Activated B cell treated with CpG ODN at 0.5 μM for 24 hours (primary cell): ENCODE measurements around the gene FLACC1. TPM values are rescaled to one million over a fixed set of nuclear protein-coding genes. Genes with fewer than 3 reads are reported as not detected.

Experiments used
- ATAC-seq: fragments of 200-7000 bp; cut with Tn5 transposase; one replicate; pipeline ENCODE4 v1.10.0; 2021; ENCODE audit warnings: low read depth, mild to moderate bottlenecking, moderate library complexity
- CTCF ChIA-PET: fragments of 350-600 bp; sonication (Branson Sonifier 250); formaldehyde crosslinking; loops from one replicate; lab custom pipeline; 2021; ENCODE audit warnings: antibody characterized with exemption; lab: Charles Lee
- POLR2A ChIA-PET: fragments of 350-600 bp; sonication (Branson Sonifier 250); formaldehyde crosslinking; loops from one replicate; lab custom pipeline; 2021; ENCODE audit warnings: antibody characterized with exemption; lab: Charles Lee
- DNase-seq: peaks from one replicate; pipeline ENCODE4 v3.0.0; 2022
- H3K27ac Mint-ChIP-seq: one replicate; pipeline ENCODE4 v1.8.0; 2020; ENCODE audit warnings: mixed read lengths
- H3K27me3 Mint-ChIP-seq: one replicate; pipeline ENCODE4 v1.8.0; 2021; ENCODE audit warnings: mixed read lengths
- H3K36me3 Mint-ChIP-seq: one replicate; pipeline ENCODE4 v1.8.0; 2021; ENCODE audit warnings: low read depth, mixed read lengths
- H3K4me1 Mint-ChIP-seq: one replicate; pipeline ENCODE4 v1.8.0; 2021; ENCODE audit warnings: mixed read lengths
- H3K4me3 Mint-ChIP-seq: one replicate; pipeline ENCODE4 v1.8.0; 2020; ENCODE audit warnings: mild to moderate bottlenecking, mixed read lengths
- H3K9me3 Mint-ChIP-seq: one replicate; pipeline ENCODE4 v1.8.0; 2020; ENCODE audit warnings: mixed read lengths
- intact Hi-C: fragments of 100-400 bp; cut with micrococcal nuclease; formaldehyde crosslinking; loops from one replicate; pipeline ENCODE4 v1.15.1; 2024
- total RNA-seq: library from RNA; stranded (reverse); gene quantifications from 2 replicates; pipeline ENCODE4 v1.2.3, GENCODE V29; 2022
- TF ChIP-seq, protein P1 (sequence below): fragments of 200-600 bp; IDR thresholded peaks from one replicate; pipeline ENCODE4 v1.8.0; 2022; ENCODE audit warnings: antibody characterized with exemption, mild to moderate bottlenecking

FLACC1 gene
- total RNA-seq, 1 donor from 2014 or later, result 4.6 TPM

DNA sequence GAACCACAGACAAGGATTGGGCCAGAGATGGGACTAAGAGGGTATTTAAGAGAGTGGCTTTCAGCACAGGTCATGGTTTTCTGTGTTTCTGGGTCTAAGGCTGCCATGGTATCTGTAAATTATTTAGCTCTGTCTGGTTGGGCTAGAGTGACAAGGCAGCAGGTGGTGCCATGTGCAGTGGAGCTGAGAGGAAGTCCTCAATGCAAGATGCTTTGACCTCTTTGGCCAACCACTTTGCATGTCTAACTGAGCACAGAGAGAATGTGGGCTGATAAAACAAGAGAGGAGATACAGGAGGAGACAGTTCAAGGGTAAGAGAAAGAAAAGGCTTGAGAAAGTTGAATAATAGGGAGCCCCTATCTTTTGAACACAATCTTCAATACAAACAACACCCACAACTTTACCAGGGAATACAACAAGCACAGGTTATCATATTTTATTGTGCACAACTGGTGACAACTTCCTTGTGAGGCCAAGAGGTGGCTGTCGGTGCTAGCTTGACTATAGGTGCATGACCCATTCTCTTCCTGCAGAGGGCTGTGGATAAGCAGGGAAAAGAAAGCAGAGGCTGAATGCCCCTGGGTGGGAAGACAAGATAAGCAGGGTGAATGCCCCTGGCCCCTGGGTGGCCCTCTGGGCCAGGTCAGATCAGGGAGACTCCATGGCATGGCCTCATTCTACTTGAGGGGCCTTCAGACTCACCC is 12.3 kb downstream of the FLACC1 start:
- Mint-ChIP-seq H3K27ac (peak overlapping the region; percentile 1), H3K27me3 (no peaks in the 10 kb centered on the region), H3K4me1 (peaks cover 8% of the 10 kb centered on the region), H3K9me3 (no peaks in the 10 kb centered on the region), H3K36me3 (peaks cover 17% of the 10 kb centered on the region), H3K4me3 (no peak overlapping the region)
- TF ChIP-seq, protein P1, sequence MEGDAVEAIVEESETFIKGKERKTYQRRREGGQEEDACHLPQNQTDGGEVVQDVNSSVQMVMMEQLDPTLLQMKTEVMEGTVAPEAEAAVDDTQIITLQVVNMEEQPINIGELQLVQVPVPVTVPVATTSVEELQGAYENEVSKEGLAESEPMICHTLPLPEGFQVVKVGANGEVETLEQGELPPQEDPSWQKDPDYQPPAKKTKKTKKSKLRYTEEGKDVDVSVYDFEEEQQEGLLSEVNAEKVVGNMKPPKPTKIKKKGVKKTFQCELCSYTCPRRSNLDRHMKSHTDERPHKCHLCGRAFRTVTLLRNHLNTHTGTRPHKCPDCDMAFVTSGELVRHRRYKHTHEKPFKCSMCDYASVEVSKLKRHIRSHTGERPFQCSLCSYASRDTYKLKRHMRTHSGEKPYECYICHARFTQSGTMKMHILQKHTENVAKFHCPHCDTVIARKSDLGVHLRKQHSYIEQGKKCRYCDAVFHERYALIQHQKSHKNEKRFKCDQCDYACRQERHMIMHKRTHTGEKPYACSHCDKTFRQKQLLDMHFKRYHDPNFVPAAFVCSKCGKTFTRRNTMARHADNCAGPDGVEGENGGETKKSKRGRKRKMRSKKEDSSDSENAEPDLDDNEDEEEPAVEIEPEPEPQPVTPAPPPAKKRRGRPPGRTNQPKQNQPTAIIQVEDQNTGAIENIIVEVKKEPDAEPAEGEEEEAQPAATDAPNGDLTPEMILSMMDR, result no peak
- CTCF ChIA-PET, result interaction anchor here (1.2 kb wide), 1 partner anchor 113 kb away, joined by 3 read pairs; no protein-coding TSS in a partner anchor
- POLR2A ChIA-PET, result no interaction called here
- DNase-seq (no peak), ATAC-seq (peak; percentile 50)
- intact Hi-C loops, result no loop called here

DNA sequence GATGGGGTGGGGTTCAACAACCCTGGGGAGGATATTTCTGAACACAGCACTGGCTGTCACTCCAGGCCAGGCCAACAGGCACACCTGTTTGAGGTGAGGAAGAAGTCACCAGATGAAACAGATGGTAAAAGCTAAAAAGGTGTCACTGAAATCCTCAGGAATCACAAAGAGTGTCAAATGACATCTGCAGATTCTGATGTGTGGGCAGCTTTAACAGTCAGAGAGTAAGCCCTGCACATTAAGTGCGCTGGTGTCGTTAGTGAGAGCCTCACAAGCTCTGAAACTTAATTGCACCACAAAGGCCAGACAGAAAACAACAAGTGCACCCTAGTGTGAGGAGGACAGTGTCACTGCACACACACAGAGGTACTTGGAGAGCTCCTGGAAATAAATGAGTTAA is 13.6 kb downstream of the FLACC1 start:
- peaks cover 17% of the 10 kb centered on the region for H3K36me3 Mint-ChIP-seq
- H3K9me3 Mint-ChIP-seq, result no peaks in the 10 kb centered on the region
- CTCF ChIA-PET, result no interaction called here
- no peak for DNase-seq
- intact Hi-C loops, result no loop called here
- H3K27ac Mint-ChIP-seq, result no peak overlapping the region
- POLR2A ChIA-PET, result interaction anchor here (0.6 kb wide), 1 partner anchor 101 kb away, joined by 4 read pairs; no protein-coding TSS in a partner anchor
- H3K4me3 Mint-ChIP-seq, result no peak overlapping the region
- ATAC-seq, result no peak
- peaks cover 8% of the 10 kb centered on the region for H3K4me1 Mint-ChIP-seq
- TF ChIP-seq, protein P1, result no peak
- H3K27me3 Mint-ChIP-seq, result no peaks in the 10 kb centered on the region

DNA sequence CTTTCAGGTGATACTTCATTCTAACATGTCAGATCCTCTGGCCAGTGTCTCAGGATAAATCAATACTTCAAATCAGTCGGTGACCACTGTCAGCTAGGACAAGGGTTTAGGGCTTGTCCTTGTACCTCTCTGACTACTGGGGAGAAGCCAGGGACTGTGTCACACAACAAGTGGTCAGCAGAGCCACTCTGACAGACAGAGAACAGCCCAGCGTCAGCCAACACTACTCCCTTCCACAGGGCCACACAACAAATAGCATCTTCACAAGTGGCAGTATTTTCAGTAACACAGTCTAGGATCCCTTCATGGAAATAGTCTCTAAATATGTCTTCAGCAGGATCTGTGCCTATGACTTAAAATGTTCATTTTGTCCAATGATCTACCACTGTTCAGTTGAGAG is 14.2 kb downstream of the FLACC1 start:
- H3K9me3 Mint-ChIP-seq, result no peaks in the 10 kb centered on the region
- ChIA-PET POLR2A (no interaction called here), CTCF (no interaction called here)
- intact Hi-C loops, result no loop called here
- H3K27ac Mint-ChIP-seq, result no peak overlapping the region
- peaks cover 17% of the 10 kb centered on the region for H3K36me3 Mint-ChIP-seq
- no peak for ATAC-seq
- no peaks in the 10 kb centered on the region for H3K27me3 Mint-ChIP-seq
- H3K4me1 Mint-ChIP-seq, result peaks cover 8% of the 10 kb centered on the region
- H3K4me3 Mint-ChIP-seq, result no peak overlapping the region
- TF ChIP-seq, protein P1, result no peak
- DNase-seq, result no peak

DNA sequence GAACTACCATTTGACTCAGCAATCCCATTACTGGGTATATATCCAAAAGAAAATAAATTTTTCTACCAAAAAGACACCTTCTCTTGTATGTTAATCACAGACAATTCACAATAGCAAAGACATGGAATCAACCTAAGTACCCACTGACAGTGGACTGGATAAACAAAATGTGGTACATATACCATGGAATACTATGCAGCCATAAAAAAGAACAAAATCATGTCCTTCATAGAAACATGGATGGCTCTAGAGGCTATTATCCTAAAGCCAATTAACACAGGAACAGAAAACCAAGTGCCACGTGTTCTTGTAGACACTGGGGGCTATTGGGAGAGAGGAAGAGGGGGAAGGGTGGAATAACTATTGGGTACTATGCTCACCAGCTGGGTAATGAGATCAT is 27.7 kb downstream of the FLACC1 start:
- Mint-ChIP-seq H3K9me3 (peaks cover 13% of the 10 kb centered on the region), H3K27ac (no peak overlapping the region), H3K36me3 (peaks cover 6% of the 10 kb centered on the region), H3K4me3 (no peak overlapping the region), H3K4me1 (no peaks in the 10 kb centered on the region), H3K27me3 (no peaks in the 10 kb centered on the region)
- no peak for DNase-seq
- TF ChIP-seq, protein P1, result no peak
- CTCF ChIA-PET, result no interaction called here
- POLR2A ChIA-PET, result no interaction called here
- intact Hi-C loops, result no loop called here
- ATAC-seq, result no peak

GRCh38 chr2:201327678-201328077 is 29.5 kb downstream of the FLACC1 start:
- intact Hi-C loops, result no loop called here
- CTCF ChIA-PET, result no interaction called here
- TF ChIP-seq, protein P1, result no peak
- H3K4me1 Mint-ChIP-seq, result no peaks in the 10 kb centered on the region
- no peak overlapping the region for H3K27ac Mint-ChIP-seq
- peaks cover 22% of the 10 kb centered on the region for H3K9me3 Mint-ChIP-seq
- H3K27me3 Mint-ChIP-seq, result no peaks in the 10 kb centered on the region
- DNase-seq (no peak), ATAC-seq (no peak)
- no peak overlapping the region for H3K4me3 Mint-ChIP-seq
- POLR2A ChIA-PET, result no interaction called here
- peaks cover 17% of the 10 kb centered on the region for H3K36me3 Mint-ChIP-seq
